ACC112 (cell line): Measurements from ENCODE around the gene SLC6A8.

Experiments
- H2AFZ ChIP-seq: fragments of 200-600 bp; sonication (generic); one replicate; pipeline ENCODE4 v1.6.0; 2017; ENCODE audit warnings: antibody characterized with exemption, low read length; ENCODE audit not compliant: unreplicated experiment
- H3K27ac ChIP-seq: fragments of 200-600 bp; sonication (generic); 2 replicates; pipeline ENCODE4 v1.5.1; 2014; ENCODE audit warnings: low read depth, mild to moderate bottlenecking, antibody characterized with exemption, low read length, moderate library complexity
- H3K27me3 ChIP-seq: fragments of 200-600 bp; sonication (generic); 2 replicates; pipeline ENCODE4 v1.6.1; 2014; ENCODE audit warnings: mild to moderate bottlenecking, antibody characterized with exemption, low read length, moderate library complexity, mixed read lengths; ENCODE audit not compliant: insufficient read depth
- H3K36me3 ChIP-seq: fragments of 200-600 bp; sonication (generic); 2 replicates; pipeline ENCODE4 v1.6.1; 2016; ENCODE audit warnings: mild to moderate bottlenecking, antibody characterized with exemption, low read length, moderate library complexity, mixed read lengths; ENCODE audit not compliant: insufficient read depth
- H3K4me1 ChIP-seq: fragments of 200-600 bp; sonication (generic); one replicate; pipeline ENCODE4 v1.6.1; 2016; ENCODE audit warnings: low read length, mixed read lengths; ENCODE audit not compliant: insufficient read depth, unreplicated experiment, control insufficient read depth
- H3K4me3 ChIP-seq: fragments of 200-600 bp; sonication (generic); 2 replicates; pipeline ENCODE4 v1.5.1; 2014; ENCODE audit warnings: mild to moderate bottlenecking, low read depth, low read length
- H3K79me2 ChIP-seq: fragments of 200-600 bp; sonication (generic); one replicate; pipeline ENCODE4 v1.6.0; 2016; ENCODE audit warnings: low read length; ENCODE audit not compliant: control insufficient read depth, unreplicated experiment, insufficient read depth

Gene SLC6A8

DNA sequence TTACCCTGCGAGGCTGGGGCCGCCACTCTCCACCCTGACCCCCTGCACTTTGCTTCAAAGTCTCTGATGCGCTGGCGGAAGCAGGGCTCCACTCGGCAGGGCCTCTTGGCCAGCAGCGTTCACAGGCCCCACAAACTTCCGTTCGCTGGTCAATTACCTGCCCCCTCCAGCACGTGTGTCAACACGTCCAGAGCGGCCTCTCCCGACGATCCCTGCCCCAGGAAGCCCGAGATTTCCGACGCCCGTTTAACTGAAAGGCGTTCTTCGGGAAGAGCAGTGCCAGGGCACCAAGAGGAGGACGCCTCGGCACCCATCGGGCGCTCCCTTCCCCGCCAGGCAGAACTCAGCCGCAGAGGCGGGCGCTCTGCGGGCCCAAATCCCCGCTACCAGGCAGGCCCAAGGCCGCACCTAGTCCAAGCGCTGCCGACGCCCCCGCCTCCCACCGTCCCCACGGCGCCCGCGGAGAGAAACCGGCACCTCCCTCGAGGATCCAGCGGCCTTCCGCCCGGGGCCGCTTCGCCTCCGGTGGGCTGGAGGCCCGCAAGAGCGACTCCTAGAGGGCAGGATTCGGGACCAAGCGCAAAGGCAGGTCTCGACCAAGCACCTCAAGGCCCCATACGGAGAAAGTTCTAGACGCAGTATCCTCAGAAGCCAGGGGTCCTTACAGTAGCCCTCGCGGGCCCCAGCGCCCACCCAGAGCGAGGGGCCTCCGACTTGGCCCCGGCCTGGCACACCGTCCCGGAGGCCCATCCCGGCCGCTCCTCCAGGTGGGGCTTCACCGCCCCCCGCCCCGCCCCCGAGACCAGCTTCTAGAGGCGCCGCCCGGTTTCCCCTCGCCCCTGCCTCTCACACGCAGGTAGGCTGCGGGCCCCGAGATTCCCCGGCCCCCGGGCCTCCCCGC lies 35.9 kb downstream of the SLC6A8 start:
- peak overlapping the region; percentile 7 for H2AFZ ChIP-seq
- H3K4me3 ChIP-seq = peak overlapping the region; percentile 80
- peaks cover 25% of the 10 kb centered on the region for H3K4me1 ChIP-seq
- H3K36me3 ChIP-seq = peaks cover 8% of the 10 kb centered on the region; the same call in 1 of the 2 replicates
- peak overlapping the region; percentile 74 for H3K27ac ChIP-seq
- H3K79me2 ChIP-seq = peaks cover 34% of the 10 kb centered on the region
- H3K27me3 ChIP-seq = no peaks in the 10 kb centered on the region

DNA sequence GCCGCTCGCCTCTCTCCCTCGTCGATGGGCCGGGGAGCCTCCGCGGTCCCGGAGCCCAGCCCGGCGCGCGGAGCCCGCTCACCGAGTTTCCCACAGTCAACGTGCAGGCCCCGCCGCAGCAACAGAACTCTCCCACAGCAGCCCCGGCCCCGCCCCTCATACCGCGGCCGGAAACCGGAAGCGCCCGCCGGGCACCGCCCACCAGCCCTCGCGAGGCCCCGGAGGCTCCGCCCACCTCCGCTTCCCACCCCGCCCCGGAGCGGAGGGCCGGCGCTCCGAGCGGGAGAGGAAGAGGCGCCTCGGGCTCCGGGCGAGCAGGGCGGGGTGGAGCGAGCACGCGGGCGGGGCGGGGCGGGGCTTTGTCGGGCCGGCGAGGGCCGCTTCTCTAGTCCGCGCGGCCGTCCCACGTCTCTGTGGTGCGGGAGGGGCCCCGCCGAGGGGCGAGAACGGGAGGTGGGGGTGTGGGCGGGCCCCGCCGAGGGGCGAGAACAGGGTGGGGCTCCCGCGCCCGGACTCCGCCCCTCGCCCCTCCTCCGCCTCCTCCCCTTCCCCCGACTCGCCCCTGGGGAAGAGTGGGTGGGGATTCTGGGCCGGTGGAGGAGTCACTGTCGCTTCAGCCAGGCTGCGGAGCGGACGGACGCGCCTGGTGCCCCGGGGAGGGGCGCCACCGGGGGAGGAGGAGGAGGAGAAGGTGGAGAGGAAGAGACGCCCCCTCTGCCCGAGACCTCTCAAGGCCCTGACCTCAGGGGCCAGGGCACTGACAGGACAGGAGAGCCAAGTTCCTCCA lies 36.7 kb downstream of the SLC6A8 start, which contains the start of the genes ABCD1 and BCAP31:
TSS of gene ABCD1 (plus strand) at position 605 of the 787 bp plus-strand sequence. CDS start 411 bp downstream, outside the sequence.
TSS of gene BCAP31 (minus strand) at position 136 of the 787 bp plus-strand sequence. CDS start 1,143 bp downstream, outside the sequence.
- Histone ChIP-seq H3K36me3 (peaks cover 6% of the 10 kb centered on the region; the same call in 1 of the 2 replicates), H3K27me3 (no peaks in the 10 kb centered on the region), H2AFZ (peak within 1 kb of the TSS; percentile 7), H3K79me2 (peaks cover 34% of the 10 kb centered on the region), H3K4me1 (peaks cover 25% of the 10 kb centered on the region), H3K27ac (peak within 1 kb of the TSS; percentile 74), H3K4me3 (peak within 1 kb of the TSS; percentile 80)

DNA sequence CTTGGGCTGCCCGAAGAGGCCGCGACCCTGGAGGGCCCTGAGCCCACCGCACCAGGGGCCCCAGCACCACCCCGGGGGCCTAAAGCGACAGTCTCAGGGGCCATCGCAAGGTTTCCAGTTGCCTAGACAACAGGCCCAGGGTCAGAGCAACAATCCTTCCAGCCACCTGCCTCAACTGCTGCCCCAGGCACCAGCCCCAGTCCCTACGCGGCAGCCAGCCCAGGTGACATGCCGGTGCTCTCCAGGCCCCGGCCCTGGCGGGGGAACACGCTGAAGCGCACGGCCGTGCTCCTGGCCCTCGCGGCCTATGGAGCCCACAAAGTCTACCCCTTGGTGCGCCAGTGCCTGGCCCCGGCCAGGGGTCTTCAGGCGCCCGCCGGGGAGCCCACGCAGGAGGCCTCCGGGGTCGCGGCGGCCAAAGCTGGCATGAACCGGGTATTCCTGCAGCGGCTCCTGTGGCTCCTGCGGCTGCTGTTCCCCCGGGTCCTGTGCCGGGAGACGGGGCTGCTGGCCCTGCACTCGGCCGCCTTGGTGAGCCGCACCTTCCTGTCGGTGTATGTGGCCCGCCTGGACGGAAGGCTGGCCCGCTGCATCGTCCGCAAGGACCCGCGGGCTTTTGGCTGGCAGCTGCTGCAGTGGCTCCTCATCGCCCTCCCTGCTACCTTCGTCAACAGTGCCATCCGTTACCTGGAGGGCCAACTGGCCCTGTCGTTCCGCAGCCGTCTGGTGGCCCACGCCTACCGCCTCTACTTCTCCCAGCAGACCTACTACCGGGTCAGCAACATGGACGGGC lies 37.5 kb downstream of the SLC6A8 start:
- H3K27me3 ChIP-seq = no peaks in the 10 kb centered on the region
- peak overlapping the region; percentile 74 for H3K27ac ChIP-seq
- H3K4me1 ChIP-seq = peaks cover 25% of the 10 kb centered on the region
- no peak overlapping the region for H2AFZ ChIP-seq
- H3K4me3 ChIP-seq = peak overlapping the region; percentile 72
- peaks cover 6% of the 10 kb centered on the region; the same call in 1 of the 2 replicates for H3K36me3 ChIP-seq
- peaks cover 34% of the 10 kb centered on the region for H3K79me2 ChIP-seq

DNA sequence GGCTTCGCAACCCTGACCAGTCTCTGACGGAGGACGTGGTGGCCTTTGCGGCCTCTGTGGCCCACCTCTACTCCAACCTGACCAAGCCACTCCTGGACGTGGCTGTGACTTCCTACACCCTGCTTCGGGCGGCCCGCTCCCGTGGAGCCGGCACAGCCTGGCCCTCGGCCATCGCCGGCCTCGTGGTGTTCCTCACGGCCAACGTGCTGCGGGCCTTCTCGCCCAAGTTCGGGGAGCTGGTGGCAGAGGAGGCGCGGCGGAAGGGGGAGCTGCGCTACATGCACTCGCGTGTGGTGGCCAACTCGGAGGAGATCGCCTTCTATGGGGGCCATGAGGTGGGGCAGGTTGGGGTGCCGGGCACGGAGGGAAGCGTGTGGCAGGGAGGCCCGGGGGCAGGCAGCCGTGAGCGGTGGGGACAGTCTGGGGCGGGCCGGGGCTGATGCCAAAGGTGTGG lies 38.1 kb downstream of the SLC6A8 start:
- peaks cover 25% of the 10 kb centered on the region for H3K4me1 ChIP-seq
- H3K27me3 ChIP-seq = no peaks in the 10 kb centered on the region
- H3K27ac ChIP-seq = peak overlapping the region; percentile 74
- peaks cover 30% of the 10 kb centered on the region for H3K79me2 ChIP-seq
- peaks cover 2% of the 10 kb centered on the region for H3K36me3 ChIP-seq
- H3K4me3 ChIP-seq = peak overlapping the region; percentile 72
- no peak overlapping the region for H2AFZ ChIP-seq

DNA sequence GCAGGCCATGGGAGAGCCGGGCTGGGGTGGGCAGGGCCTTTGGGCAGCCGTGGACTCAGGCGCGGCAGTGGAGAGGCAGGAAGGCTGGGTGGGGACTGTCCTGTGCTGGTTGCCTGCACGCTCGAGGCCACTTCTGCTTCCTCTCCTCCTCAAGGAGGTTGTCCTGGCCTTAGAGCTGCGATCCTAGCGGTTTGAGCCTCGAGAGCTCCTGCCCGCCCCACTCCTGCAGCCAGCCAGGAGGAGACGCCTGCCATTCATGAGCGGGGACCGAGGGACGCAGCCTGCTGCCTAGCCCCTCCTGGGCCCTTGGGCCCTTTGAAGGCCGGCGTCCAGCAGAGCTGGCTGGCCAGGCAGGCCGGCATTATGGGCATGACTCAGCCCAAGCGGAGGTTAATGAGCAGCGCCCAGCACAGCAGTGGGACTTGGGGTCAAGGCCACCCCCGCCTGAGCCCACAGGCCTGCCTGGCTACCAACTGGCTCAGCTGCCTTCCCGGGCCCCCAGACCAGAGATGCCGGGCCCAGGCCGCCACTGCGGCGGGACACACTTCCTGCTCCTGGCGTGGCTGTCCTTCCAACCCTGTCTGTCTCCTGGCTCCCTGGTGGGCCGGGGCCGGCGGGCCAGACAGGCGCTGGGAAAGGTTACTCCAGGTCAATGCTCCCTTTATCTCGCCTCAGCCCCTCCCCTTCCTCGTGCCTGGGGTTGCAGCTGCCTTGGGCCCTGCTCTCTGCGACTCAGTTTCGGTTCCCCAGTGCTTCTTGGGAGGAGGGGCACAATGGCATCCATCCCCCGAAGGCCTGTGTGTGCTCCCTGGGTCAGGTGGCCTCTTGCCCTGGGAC lies 38.8 kb downstream of the SLC6A8 start:
- Histone ChIP-seq H3K4me1 (peaks cover 25% of the 10 kb centered on the region), H3K4me3 (peak overlapping the region; percentile 72), H3K27me3 (no peaks in the 10 kb centered on the region), H3K79me2 (peaks cover 28% of the 10 kb centered on the region), H2AFZ (peak overlapping the region; percentile 33), H3K27ac (peak overlapping the region; percentile 74), H3K36me3 (peaks cover 2% of the 10 kb centered on the region)

DNA sequence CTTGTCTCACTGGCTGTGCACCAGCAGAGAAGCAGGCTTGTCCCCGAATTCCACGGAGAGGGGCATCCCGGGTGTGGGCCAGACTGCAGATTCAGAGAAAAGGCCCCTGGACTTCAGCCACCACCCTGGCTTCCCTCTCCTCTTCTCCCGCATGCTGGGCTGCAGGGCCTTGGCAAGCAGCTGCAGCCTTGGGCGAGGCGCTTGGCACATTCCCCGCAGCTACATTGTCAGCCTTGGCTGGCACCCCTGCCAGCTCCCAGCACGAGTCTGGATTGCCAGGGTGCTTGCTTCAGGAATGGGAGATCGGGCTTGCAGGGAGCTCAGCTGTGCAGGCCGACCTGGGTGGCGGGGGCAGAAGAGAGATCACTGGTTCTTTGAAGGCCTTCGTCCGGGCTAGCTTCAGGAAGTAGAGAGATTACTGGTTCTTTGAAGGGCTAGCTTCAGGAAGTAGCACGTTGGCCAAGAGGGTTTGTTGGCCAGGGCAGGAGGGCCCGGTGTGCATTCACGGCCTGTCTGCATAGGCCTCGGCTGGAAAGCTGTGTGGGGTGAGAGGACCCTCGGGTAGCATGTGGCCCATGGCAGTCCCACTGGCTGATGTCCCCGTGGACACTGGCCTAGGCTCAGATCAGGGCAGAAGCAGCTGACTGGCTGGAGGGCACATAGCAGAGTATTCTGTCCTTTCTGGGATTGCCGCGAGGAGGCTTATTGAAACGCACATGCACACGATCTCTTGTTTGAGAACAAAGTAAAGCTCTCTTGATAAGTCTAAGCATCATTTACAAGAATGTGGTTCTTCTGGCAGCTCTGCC lies 39.6 kb downstream of the SLC6A8 start:
- Histone ChIP-seq H3K27ac (peak overlapping the region; percentile 74), H3K79me2 (peaks cover 22% of the 10 kb centered on the region), H3K27me3 (no peaks in the 10 kb centered on the region), H2AFZ (no peak overlapping the region), H3K4me3 (peak overlapping the region; percentile 72), H3K36me3 (peaks cover 6% of the 10 kb centered on the region), H3K4me1 (peaks cover 20% of the 10 kb centered on the region)

DNA sequence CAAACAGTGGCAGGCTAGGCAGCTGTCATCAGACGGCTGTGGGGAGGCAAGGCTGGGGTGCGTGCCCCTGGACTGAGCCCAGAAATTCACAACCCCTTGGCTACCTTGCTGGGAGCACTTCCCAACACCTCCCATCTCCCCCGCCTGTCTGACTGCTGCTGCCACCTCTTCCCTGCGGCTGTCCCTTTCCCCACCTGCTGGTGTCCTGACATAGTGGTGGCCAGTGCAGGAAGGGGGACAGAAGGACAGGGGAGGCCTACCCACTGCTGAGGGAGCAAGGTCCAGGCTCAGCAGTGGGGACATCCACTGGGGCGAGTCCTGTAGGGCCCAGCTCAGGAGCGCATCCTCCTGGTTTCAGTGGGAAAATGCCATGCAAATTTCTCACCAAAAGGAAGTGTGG lies 40.4 kb downstream of the SLC6A8 start:
- H3K79me2 ChIP-seq = peaks cover 14% of the 10 kb centered on the region
- peaks cover 6% of the 10 kb centered on the region for H3K36me3 ChIP-seq
- peaks cover 18% of the 10 kb centered on the region for H3K4me1 ChIP-seq
- H2AFZ ChIP-seq = no peak overlapping the region
- no peak overlapping the region for H3K4me3 ChIP-seq
- H3K27me3 ChIP-seq = no peaks in the 10 kb centered on the region
- no peak overlapping the region for H3K27ac ChIP-seq

DNA sequence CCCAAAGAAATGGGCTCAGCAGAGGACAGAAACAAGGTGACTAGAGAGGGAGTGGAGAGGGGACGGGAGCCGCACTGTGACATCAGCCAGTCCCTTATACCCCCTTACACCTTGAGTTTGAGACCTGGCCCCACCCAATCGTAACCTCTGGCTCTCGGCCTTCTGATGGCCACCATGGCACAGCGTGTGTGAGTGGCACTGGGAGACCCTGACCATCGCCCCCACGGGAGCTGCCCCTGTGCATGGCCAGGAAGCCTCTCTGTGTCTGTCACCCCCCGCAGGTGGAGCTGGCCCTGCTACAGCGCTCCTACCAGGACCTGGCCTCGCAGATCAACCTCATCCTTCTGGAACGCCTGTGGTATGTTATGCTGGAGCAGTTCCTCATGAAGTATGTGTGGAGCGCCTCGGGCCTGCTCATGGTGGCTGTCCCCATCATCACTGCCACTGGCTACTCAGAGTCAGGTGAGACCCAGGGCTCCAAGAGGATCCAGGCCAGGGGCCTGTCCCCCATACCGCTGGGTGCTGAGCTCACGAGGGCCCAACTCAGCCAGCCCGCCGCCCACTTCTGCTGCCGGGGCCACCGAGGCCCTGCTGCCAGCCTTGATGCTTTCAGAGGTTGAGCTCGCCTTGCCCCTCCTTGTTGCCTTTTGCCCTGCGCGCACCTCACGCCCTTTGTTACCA lies 41.4 kb downstream of the SLC6A8 start:
- H3K4me1 ChIP-seq = peaks cover 18% of the 10 kb centered on the region
- H3K36me3 ChIP-seq = peaks cover 6% of the 10 kb centered on the region
- H2AFZ ChIP-seq = no peak overlapping the region
- H3K79me2 ChIP-seq = peaks cover 13% of the 10 kb centered on the region
- H3K27me3 ChIP-seq = no peaks in the 10 kb centered on the region
- no peak overlapping the region for H3K27ac ChIP-seq
- H3K4me3 ChIP-seq = no peak overlapping the region
